ENCODE measurements around the gene TNKS1BP1.
"Not testable (repeated sequence)": the region's sequence is repeated elsewhere in the genome, so short reads cannot be mapped to it uniquely, and the experiment has no call there.

TNKS1BP1 gene

GRCh38 chr11:57353852-57354251 lies 29.1 kb upstream of the TNKS1BP1 start:
- no peak for DNase-seq (ENCODE audit: low read depth in 1 of 2, low spot score in 1 of 2)

DNA sequence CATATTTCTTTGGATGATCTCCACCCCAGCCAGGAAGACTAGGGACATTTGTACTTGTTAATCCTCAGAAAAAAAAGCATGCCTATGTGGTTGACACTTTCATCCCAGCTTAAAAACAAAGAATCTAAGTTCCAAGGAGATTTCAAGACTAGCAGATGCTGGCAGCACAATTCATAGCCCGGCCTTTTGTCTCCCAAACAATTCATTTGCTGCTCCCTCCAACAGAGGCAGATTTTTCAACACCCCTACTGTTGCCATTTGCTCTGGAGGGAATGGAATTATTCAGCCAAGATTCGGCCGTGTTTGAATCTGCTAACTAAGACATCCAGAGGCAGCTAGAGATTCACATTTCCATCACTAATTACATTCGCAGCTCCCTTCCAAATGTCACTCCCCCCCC lies 28.7 kb upstream of the TNKS1BP1 start:
- no peak for DNase-seq (ENCODE audit: low read depth in 1 of 2, low spot score in 1 of 2)

DNA sequence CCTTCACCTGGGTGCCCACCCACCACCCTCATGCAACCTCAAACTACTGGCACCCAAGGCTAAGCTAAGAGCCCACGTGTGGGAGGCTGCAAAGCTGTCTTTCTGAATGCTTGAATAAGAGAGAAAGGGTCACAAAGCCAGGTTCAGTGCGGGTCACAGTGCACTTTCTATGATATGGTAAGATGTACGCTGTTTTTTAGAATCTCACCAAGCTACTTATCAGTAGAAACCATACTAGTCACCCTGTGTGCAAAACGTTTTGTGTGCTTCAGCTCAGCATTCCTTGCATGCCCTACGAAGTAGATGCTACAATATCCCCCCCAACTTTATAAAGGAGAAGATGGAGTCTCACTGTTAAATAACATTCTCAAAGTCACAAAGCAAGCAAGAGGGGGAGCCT lies 28.3 kb upstream of the TNKS1BP1 start:
- no peak for DNase-seq (ENCODE audit: low read depth in 1 of 2, low spot score in 1 of 2)

DNA sequence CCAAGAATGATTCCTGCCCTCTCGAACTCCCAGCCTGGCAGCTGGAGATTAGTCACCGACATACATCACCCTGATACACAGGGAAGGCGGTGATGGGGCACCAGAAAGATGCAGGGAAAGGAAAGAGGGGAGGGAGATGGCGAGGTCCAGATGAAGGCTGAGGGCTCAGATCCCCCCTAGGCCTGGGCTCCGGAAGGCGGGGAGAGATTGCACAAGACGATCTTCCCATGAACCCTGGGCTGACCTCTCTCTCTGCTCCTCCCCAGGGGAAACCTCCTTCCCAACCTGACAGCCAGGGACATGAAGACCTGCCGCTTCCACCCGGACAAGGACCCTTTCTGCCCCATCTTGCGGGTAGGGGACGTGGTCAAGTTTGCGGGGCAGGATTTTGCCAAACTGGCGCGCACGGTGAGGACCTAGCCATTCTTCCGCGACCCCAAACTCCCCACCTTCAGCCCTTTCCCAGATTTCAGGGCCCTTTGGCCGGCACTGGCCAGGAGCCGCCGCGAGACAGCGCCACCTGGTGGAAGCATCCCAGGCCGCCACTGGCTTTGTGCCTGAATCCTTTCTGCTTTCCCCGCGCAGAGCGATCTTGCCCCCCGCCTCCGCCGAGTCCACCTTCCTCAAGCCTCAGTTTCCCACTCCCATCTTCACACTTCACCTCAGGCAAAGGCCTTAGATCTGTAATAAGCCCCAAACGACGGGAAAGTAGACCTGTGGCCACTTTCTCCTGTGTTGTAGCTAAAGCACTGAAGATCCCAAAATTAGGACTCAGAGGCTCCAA lies 24.9 kb upstream of the TNKS1BP1 start:
- DNase-seq (ENCODE audit: low read depth in 1 of 2, low spot score in 1 of 2) = peak; percentile 32 to 45

DNA sequence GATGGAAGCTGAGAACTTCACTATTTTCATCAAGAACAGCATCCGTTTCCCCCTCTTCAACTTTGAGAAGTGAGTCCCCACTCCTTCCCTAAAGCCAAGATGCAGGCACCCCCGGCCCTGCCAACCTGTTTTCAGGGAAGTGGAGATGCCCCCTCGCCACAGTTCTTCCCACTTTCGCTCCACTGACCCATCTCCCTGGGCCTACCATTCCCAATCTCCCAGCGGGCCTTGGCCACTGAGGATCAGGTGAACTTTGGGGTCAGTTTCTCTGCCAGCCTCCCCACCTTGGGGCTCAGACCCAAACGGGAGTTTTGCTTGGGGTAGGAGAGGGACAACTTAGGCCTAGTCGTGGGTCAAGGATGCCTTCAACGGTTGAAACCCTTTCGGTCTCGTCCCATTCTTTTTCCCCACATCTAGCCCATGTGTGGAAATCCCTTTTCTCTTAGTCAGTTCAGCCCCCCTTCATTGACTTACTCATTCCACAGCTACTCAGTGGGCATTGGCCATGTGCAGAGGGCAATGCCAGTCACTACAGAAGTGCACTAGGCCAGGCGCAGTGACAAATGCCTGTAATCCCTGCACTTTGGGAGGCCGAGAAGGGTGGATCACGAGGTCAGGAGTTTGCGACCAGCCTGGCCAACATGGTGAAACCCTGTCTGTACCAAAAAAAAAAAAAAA lies 24.0 kb upstream of the TNKS1BP1 start:
- DNase-seq (ENCODE audit: low read depth in 1 of 2, low spot score in 1 of 2) = no peak

DNA sequence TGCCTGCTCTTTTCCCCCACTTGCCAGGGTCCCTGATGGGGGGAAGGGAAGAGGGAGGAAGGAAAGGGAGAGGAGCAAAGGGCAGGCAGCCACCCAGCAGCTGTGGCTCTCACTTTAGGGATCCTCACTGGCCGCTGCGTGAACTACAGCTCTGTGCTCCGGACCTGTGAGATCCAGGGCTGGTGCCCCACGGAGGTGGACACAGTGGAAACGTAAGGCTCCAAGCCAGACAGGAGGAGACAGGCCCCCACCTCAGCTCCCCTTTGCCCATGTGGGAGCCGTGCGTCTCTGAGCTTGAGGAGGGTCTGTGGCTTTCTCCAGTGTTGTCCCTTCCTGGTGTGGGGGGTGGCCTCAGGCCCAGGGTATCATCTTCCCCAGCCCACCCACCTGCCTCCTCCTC lies 23.3 kb upstream of the TNKS1BP1 start:
- DNase-seq (ENCODE audit: low read depth in 1 of 2, low spot score in 1 of 2) = no peak

GRCh38 chr11:57347336-57347735 lies 22.6 kb upstream of the TNKS1BP1 start:
- no peak for DNase-seq (ENCODE audit: low read depth in 1 of 2, low spot score in 1 of 2)

DNA sequence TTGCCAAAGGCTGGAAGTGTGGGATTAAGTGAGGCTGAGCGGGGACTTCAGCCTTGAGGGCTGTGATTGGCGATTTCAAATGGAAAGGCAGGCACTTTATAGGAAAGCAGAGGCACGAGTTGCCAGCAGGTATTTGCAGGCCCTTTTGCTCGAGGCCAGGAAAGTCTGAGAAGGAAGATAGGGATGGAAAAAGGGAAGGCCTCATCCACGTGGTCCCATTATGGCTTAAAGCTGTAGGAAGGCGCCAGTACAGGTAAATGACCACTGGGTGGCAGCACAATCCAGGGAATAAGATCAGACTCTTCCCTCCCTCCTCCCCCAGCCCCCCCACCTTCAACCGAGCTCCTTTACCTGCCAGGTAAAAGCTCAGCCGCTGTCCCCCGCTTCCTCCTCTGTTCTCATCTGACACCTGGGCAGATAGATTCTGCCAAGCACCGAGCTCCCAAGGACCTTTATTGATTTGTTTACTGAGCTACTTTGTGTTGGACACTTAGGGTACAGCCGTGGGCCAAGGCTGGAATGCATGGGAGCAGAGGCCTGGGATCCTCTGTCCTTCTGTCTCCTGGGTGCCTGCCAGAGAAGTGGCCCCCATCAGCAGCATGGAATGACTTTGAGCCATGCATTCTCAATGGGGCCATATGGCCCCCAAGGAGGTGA lies 20.9 kb upstream of the TNKS1BP1 start:
- DNase-seq (ENCODE audit: low read depth in 1 of 2, low spot score in 1 of 2) = peak; percentile 30 to 53

GRCh38 chr11:57344826-57345225 lies 20.1 kb upstream of the TNKS1BP1 start:
- DNase-seq (ENCODE audit: low read depth in 1 of 2, low spot score in 1 of 2) = no peak

- no peak for DNase-seq (ENCODE audit: low read depth in 1 of 2, low spot score in 1 of 2)
Measured at GRCh38 chr11:57343825-57344224, 19.1 kb upstream of the TNKS1BP1 start.

GRCh38 chr11:57342702-57343101 lies 17.9 kb upstream of the TNKS1BP1 start:
- no peak for DNase-seq (ENCODE audit: low read depth in 1 of 2, low spot score in 1 of 2)

GRCh38 chr11:57341250-57341808 lies 16.6 kb upstream of the TNKS1BP1 start:
- DNase-seq (ENCODE audit: low read depth in 1 of 2, low spot score in 1 of 2) = no peak

- no peak for DNase-seq (ENCODE audit: low read depth in 1 of 2, low spot score in 1 of 2)
Measured at GRCh38 chr11:57340039-57340615, 15.4 kb upstream of the TNKS1BP1 start.

- DNase-seq (ENCODE audit: low read depth in 1 of 2, low spot score in 1 of 2) = no peak
Measured at GRCh38 chr11:57339328-57339727, 14.6 kb upstream of the TNKS1BP1 start.

- no peak for DNase-seq (ENCODE audit: low read depth in 1 of 2, low spot score in 1 of 2)
Measured at GRCh38 chr11:57338142-57338541, 13.4 kb upstream of the TNKS1BP1 start, which contains the start of gene P2RX3. Gene P2RX3 (plus strand): TSS chr11:57338352. CDS start chr11:57338551, 199 bp downstream.

DNA sequence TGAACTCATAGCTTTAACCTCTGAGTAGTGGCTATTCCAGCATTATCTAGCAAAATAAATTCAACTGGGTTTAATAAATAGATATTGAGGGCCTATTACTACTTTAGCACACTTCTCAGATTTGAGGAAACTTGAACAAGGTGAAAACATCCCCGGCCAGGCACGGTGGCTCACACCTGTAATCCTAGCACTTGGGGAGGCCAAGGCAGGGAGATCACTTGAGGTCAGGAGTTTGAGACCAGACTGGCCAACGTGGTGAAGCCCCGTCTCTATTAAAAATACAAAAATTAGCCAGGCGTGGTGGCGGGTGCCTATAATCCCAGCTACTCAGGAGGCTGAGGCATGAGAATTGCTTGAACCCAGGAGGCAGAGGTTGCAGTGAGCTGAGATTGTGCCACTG lies 12.1 kb upstream of the TNKS1BP1 start:
- DNase-seq (ENCODE audit: low read depth in 1 of 2, low spot score in 1 of 2) = not testable (repeated sequence)

DNA sequence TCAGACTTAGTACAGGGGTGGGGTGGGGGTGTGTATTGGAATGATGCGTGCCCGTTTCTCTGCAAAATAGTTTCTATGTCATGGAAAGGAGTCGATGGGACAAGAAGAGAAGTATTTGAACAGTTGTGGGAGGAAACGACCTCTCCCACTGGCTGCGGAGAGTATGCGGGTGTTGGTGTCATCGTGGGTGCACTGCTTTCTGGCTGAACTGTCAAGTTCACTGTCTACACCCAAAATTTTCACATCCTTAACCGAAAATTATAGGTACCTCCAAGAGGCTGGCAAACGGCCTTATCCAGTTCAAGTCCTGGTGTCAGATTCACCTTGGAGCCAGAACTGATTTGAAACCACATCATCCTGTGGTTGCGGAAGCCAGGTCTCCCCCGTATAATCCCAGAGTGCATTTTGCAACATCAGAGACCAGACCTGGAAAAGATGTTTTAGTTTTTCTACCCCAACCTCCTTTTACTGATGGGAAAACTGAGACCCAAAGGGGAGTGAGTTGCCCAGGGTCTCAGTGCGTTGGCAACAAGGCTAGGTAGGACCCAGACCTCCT lies 11.4 kb upstream of the TNKS1BP1 start:
- no peak for DNase-seq (ENCODE audit: low read depth in 1 of 2, low spot score in 1 of 2)

GRCh38 chr11:57335343-57336110 lies 10.8 kb upstream of the TNKS1BP1 start, which contains the start of gene SSRP1:
Gene SSRP1 (minus strand): TSS chr11:57335892. CDS start chr11:57335121, 771 bp downstream.
- peak; percentile 77 to 78 for DNase-seq (ENCODE audit: low read depth in 1 of 2, low spot score in 1 of 2)

DNA sequence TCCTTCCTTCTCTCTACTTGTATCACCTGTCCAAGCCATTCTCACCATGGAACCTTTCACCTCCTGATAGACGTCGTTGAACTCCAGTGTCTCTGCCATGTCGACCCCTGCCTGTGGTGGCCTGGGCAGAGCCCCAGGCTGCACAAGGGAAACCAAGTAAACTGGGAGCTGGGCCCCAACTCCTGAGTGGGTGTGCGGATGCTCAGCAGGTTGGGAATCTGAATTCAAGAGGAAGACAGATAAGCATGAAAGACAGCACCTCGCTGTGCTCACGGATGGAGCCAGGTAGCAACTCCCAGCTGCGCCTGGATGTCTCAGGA lies 10.2 kb upstream of the TNKS1BP1 start:
- no peak for DNase-seq (ENCODE audit: low read depth in 1 of 2, low spot score in 1 of 2)

DNA sequence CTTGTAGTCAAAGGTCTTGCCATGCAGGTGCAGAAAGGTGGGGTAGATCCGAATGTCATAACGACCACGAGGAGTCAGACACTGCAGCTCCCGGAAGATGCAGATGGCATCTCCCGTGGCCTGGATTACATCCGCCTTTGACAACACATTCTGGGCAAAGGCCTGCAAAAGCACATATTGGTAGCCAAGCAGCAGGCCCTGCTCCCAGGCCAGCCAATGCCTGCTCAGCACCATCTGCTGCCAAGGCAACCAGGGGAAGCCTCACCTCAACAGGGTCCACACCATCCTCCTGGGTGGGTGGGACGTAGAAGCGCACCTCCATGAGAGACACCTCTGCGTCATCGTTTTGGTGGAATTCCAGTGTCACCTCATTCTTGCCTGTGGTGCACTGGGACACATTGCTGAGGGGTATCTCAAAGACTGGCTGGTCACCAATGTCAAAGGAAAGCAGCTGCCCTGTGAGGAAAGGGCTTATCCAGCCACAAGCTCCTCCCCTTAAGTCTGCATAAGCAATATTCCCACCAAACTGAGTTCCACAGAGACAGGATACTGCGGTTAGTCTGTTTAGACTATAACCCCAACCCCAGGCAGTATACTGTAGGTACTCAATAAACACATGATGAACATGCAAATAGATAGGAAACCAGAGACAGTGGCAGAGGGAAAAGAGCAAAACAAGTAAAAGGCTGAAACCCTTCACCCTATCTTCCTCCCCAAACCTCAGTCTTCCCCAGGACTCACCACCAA lies 8.1 kb upstream of the TNKS1BP1 start:
- DNase-seq (ENCODE audit: low read depth in 1 of 2, low spot score in 1 of 2) = no peak
